Muscle of leg (tissue), 11 donors: ENCODE data around the gene UVRAG. TPM values are rescaled to one million over a fixed set of nuclear protein-coding genes. Genes with fewer than 3 reads are reported as not detected.
A peak's percentile ranks its signal among the peaks of the same experiment; 100 is the strongest.

ENCODE experiments used
- DNase-seq: peaks from one replicate; pipeline ENCODE4 v3.0.0; 2013
- H3K27ac ChIP-seq: one replicate; pipeline ENCODE4 v1.5.1; 2013; ENCODE audit warnings: mild to moderate bottlenecking, low read length, control low read depth
- H3K27me3 ChIP-seq: one replicate; pipeline ENCODE4 v1.6.1; 2013; ENCODE audit warnings: low read length; ENCODE audit not compliant: control insufficient read depth, insufficient read depth
- H3K36me3 ChIP-seq: one replicate; pipeline ENCODE4 v1.6.1; 2013; ENCODE audit warnings: low read length; ENCODE audit not compliant: control insufficient read depth, insufficient read depth
- H3K4me1 ChIP-seq: one replicate; pipeline ENCODE4 v1.6.1; 2013; ENCODE audit warnings: low read length; ENCODE audit not compliant: control insufficient read depth, insufficient read depth
- H3K4me3 ChIP-seq: one replicate; pipeline ENCODE4 v1.5.1; 2013; ENCODE audit warnings: low read length, control low read depth
- H3K9me3 ChIP-seq: replicated peaks from 2 replicates; pipeline ENCODE4 v1.6.1; 2013; ENCODE audit warnings: low read depth, low read length; ENCODE audit not compliant: control insufficient read depth
- WGBS: methylation state at CpG from one replicate; pipeline ENCODE4 v1.1.5; 2013; ENCODE audit warnings: missing lambda C conversion rate; ENCODE audit not compliant: insufficient coverage; 5-methylcytosine and 5-hydroxymethylcytosine counted together
- polyA plus RNA-seq, 8 donors: library from polyadenylated mRNA; unstranded; fragments of 120-200 nt; gene quantifications; one replicate each; pipeline versions ENCODE4 v1.2.1 to v1.2.3, GENCODE V29; 2013; ENCODE audit warnings: inconsistent platforms in 1 of 8, low replicate concordance in 1 of 8; ENCODE audit not compliant: insufficient read length in 8 of 8, insufficient read depth in 1 of 8
- total RNA-seq: library from RNA; stranded (reverse); fragments of 120-200 nt; gene quantifications from one replicate; pipeline ENCODE4 v1.2.4, GENCODE V29; 2013

The UVRAG gene
- total and polyA plus RNA-seq, 9 donors = 8.1 to 10.2 (median 9.1) TPM

DNA sequence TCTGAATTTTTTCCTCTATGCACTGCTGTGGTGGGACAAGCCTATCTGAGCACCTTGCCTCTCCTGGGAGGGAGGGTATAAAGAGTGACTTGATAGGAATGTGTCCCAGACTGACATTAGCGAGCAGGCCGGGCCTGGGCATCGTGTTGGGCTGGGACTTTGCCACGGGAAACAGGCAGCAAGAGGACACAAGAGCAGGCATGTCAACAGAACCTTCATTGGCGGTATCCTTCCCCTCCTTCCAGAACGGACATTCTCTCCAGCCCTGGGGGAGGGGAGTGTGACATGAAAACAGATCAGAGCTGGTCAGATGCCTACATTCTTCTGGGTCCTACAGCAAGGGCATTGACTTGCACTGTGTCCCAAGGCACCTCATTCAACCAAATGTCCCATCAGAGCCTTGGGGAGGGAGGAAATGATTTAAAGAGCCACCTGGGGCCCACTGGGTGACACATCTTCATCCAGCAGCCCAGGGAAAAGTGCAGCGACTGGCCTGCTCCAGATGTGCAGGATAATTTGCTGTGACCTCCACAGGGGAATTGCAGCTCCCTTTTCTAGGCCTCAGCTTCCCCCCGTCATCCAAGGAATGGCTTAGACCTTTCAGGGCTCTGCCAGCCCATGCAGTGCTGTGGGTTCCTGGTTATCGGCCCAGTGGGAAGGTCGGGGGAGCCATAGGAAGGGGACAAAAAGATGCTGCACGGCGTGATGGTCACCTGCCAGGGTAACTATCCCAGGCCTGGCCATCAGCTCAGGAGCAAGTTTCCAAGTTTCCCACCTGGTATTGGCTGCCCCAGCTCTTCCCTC is 21.8 kb upstream of the UVRAG start:
- DNase-seq = no peak
- H3K36me3 ChIP-seq = no peaks in the 10 kb centered on the region
- no peak overlapping the region for H3K27ac ChIP-seq
- WGBS = 36% methylated on average over 5 of the region's 12 CpGs
- H3K9me3 ChIP-seq = no peaks in the 10 kb centered on the region
- no peak overlapping the region for H3K4me3 ChIP-seq
- H3K4me1 ChIP-seq = peaks cover 3% of the 10 kb centered on the region
- no peaks in the 10 kb centered on the region for H3K27me3 ChIP-seq

DNA sequence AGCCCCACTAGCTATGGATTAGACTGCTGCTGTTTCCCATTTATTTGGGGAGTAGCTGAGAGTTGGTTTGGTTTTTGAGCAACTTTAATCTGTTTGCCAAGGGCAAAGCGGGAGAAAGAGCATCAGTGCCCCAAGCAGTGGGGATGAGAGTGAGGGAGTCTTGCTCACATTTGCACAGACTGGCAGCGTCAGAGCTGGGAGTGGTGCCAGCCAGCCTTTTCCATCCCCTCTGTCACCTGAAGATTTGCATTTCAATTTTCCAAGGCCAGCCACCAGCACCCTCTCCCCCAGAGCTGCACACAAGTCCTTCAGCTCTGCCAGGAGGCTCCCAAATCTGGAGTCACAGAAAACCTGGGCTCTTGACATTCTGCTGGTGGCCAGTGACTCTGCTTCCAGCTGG is 21.0 kb upstream of the UVRAG start:
- WGBS = 83% methylated on average over 1 of the region's 2 CpGs
- no peak for DNase-seq
- no peaks in the 10 kb centered on the region for H3K9me3 ChIP-seq
- H3K36me3 ChIP-seq = no peaks in the 10 kb centered on the region
- peaks cover 3% of the 10 kb centered on the region for H3K4me1 ChIP-seq
- no peaks in the 10 kb centered on the region for H3K27me3 ChIP-seq
- no peak overlapping the region for H3K4me3 ChIP-seq
- no peak overlapping the region for H3K27ac ChIP-seq

DNA sequence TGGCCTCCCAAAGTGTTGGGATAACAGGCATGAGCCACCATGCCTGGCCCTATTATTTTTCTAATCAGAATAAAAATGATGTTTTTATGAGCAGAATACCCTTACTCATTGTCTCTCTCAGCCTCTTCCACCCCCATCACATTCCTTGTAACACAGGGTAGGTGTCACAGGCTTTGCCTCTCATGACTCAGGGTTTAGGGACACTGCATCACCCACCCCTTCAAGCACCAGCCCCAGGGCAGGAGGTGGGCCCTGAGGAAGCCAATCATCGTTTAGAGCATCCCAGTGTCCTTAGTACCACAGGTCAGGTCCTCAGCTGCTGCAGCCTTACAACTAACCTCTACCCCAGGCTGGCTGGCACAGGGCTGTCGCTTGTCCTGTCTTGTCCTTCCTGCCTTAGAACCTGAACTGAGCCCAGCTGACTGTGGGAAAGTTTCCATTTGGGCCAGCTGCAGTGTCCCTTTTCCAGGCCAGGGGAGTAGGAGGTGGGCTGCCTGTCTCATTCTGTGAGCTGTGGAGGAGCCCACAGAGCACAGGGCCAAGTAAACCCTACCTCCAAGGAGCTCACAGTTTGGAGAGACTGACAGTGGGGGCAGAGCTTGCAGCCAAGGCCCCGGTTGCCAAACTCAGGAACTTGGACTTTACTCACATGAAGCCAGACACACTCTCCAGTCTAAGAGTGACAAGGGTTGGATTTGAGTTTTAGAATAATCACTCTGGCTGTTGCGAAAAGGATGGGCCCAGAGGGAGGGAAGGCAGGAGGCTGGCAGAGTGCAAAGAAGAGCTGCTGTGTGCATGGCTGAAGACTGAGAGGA is 19.5 kb upstream of the UVRAG start:
- WGBS = 17% methylated on average over 1 of the region's 4 CpGs
- Histone ChIP-seq H3K4me1 (peaks cover 3% of the 10 kb centered on the region), H3K36me3 (no peaks in the 10 kb centered on the region), H3K27me3 (no peaks in the 10 kb centered on the region), H3K4me3 (no peak overlapping the region), H3K9me3 (no peaks in the 10 kb centered on the region), H3K27ac (no peak overlapping the region)
- no peak for DNase-seq

DNA sequence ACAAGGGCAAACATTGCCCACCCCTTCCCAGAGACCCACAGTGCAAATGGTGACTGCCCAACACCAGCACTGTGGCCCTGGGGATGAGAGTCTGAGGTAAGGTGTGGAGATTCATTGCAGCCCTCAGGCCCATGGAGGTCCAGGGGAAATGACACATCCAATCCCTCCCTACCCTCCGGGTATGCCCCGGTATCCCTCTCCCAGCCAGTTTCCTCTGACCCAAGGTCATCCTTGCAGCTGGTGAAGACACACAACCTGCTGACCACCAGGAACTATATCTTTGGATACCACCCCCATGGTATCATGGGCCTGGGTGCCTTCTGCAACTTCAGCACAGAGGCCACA is 18.9 kb upstream of the UVRAG start:
- H3K9me3 ChIP-seq = no peaks in the 10 kb centered on the region
- H3K27me3 ChIP-seq = no peaks in the 10 kb centered on the region
- peaks cover 4% of the 10 kb centered on the region for H3K4me1 ChIP-seq
- WGBS = 82% methylated on average over 2 of the region's 2 CpGs
- H3K36me3 ChIP-seq = no peaks in the 10 kb centered on the region
- H3K27ac ChIP-seq = no peak overlapping the region
- H3K4me3 ChIP-seq = no peak overlapping the region
- DNase-seq = no peak

DNA sequence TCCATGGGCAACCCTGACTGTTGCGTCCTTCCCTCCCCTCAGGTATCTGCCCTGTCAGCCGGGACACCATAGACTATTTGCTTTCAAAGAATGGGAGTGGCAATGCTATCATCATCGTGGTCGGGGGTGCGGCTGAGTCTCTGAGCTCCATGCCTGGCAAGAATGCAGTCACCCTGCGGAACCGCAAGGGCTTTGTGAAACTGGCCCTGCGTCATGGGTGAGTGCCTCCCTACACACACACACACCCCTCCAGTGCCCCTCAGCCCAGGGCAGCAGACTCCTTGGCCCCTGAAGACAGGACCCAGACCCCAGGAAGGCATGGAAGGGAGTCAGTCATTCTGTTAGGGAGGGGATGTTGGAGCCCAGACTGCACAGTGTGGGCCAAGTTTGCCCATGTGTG is 17.9 kb upstream of the UVRAG start:
- 90% methylated on average over 2 of the region's 8 CpGs for WGBS
- H3K4me1 ChIP-seq = peaks cover 13% of the 10 kb centered on the region
- no peaks in the 10 kb centered on the region for H3K9me3 ChIP-seq
- no peaks in the 10 kb centered on the region for H3K36me3 ChIP-seq
- H3K27ac ChIP-seq = no peak overlapping the region
- H3K4me3 ChIP-seq = no peak overlapping the region
- DNase-seq = no peak
- no peaks in the 10 kb centered on the region for H3K27me3 ChIP-seq

DNA sequence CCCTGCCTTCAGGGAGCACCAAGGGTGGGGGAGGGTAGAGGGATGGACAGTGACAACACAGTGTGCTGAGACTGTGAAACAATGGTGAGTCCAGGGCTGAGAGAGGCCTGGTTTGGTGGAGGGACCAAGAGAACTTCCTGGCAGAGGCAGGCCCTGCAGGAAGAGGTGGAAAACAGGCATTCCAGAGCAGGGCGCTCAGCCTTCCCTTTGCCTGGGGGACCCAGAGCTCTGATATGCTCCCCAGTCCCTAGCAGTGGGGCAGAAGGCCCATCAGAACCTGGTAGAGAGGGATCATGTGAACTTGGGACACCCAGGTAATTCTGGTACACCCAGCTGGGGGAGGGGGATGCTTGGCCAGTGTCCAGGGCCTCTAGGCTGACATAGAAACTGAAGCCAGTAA is 17.2 kb upstream of the UVRAG start:
- no CpG with 5 or more reads among the region's 1 CpG for WGBS
- DNase-seq = no peak

DNA sequence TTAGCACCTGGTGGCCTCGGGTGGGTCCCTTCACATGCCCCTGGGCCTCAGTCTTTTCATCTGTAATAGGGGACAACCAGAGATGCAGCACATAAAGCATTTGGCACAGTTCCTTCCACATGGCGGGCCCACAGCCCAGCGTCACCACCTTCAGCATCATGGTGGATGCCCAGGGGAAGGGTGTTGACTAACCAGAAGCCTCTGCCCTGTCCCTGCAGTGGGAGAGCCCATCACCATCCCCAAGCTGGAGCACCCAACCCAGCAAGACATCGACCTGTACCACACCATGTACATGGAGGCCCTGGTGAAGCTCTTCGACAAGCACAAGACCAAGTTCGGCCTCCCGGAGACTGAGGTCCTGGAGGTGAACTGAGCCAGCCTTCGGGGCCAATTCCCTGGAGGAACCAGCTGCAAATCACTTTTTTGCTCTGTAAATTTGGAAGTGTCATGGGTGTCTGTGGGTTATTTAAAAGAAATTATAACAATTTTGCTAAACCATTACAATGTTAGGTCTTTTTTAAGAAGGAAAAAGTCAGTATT is 14.8 kb upstream of the UVRAG start:
- Histone ChIP-seq H3K4me1 (peaks cover 14% of the 10 kb centered on the region), H3K27me3 (no peaks in the 10 kb centered on the region), H3K27ac (no peak overlapping the region), H3K9me3 (no peaks in the 10 kb centered on the region), H3K4me3 (no peak overlapping the region), H3K36me3 (no peaks in the 10 kb centered on the region)
- no peak for DNase-seq
- 90% methylated on average over 6 of the region's 8 CpGs for WGBS

More for the DNA sequence above, 17.2 kb upstream of the UVRAG start:
- H3K27me3 ChIP-seq = no peaks in the 10 kb centered on the region
- H3K9me3 ChIP-seq = no peaks in the 10 kb centered on the region
- H3K4me1 ChIP-seq = peaks cover 17% of the 10 kb centered on the region
- H3K4me3 ChIP-seq = no peak overlapping the region
- no peaks in the 10 kb centered on the region for H3K36me3 ChIP-seq
- H3K27ac ChIP-seq = no peak overlapping the region

DNA sequence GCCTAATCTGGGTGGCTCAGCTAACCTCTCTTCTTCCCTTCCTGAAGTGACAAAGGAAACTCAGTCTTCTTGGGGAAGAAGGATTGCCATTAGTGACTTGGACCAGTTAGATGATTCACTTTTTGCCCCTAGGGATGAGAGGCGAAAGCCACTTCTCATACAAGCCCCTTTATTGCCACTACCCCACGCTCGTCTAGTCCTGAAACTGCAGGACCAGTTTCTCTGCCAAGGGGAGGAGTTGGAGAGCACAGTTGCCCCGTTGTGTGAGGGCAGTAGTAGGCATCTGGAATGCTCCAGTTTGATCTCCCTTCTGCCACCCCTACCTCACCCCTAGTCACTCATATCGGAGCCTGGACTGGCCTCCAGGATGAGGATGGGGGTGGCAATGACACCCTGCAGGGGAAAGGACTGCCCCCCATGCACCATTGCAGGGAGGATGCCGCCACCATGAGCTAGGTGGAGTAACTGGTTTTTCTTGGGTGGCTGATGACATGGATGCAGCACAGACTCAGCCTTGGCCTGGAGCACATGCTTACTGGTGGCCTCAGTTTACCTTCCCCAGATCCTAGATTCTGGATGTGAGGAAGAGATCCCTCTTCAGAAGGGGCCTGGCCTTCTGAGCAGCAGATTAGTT is 14.2 kb upstream of the UVRAG start:
- DNase-seq = no peak
- H3K27ac ChIP-seq = no peak overlapping the region
- H3K4me1 ChIP-seq = peaks cover 14% of the 10 kb centered on the region
- H3K4me3 ChIP-seq = no peak overlapping the region
- no CpG with 5 or more reads among the region's 6 CpGs for WGBS
- no peaks in the 10 kb centered on the region for H3K36me3 ChIP-seq
- H3K9me3 ChIP-seq = no peaks in the 10 kb centered on the region
- H3K27me3 ChIP-seq = no peaks in the 10 kb centered on the region

DNA sequence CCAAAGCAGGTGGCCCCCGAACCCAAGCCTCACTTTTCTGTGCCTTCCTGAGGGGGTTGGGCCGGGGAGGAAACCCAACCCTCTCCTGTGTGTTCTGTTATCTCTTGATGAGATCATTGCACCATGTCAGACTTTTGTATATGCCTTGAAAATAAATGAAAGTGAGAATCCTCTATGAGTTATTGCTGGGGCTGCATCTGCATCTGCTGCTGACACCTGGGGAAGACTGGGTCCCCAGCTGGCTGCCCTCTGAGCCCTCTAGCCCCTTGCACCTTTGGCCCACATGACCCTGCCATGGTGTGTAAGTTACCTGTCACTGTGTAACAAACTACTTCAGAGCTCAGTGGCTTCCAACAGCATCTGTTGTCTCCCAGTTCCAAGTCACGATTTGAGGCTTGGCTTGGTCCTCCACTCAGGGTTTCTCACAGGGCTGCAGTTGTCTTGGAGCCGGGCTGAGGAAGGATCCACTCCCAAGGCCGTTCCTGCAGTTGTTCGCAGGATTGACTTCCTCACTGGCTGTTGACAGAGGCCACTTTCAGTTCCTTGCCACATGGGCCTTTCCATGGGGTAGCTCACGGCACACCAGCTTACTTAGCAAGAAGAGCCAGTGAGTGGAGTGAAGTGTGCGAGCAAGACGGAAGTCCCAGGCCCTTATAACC is 13.5 kb upstream of the UVRAG start:
- Histone ChIP-seq H3K27ac (peak overlapping the region; percentile 9), H3K9me3 (no peaks in the 10 kb centered on the region), H3K4me1 (peaks cover 14% of the 10 kb centered on the region), H3K36me3 (no peaks in the 10 kb centered on the region), H3K27me3 (no peaks in the 10 kb centered on the region), H3K4me3 (no peak overlapping the region)
- DNase-seq = peak; percentile 76
- 56% methylated on average over 5 of the region's 9 CpGs for WGBS
